NT2/D1 (cell line): ENCODE measurements around the gene TMEM61.

Experiments
- SUZ12 ChIP-seq: IDR thresholded peaks from 2 replicates; pipeline ENCODE4 v1.6.1; 2011; ENCODE audit not compliant: insufficient read length, insufficient read depth; ENCODE audit errors: extremely low read depth
- YY1 ChIP-seq: IDR thresholded peaks from 2 replicates; pipeline ENCODE4 v1.6.1; 2011; ENCODE audit not compliant: insufficient read length, insufficient read depth
- ZNF274 ChIP-seq: IDR thresholded peaks from 2 replicates; pipeline ENCODE4 v1.6.1; 2011; ENCODE audit warnings: mild to moderate bottlenecking, low read depth, low read length

DNA sequence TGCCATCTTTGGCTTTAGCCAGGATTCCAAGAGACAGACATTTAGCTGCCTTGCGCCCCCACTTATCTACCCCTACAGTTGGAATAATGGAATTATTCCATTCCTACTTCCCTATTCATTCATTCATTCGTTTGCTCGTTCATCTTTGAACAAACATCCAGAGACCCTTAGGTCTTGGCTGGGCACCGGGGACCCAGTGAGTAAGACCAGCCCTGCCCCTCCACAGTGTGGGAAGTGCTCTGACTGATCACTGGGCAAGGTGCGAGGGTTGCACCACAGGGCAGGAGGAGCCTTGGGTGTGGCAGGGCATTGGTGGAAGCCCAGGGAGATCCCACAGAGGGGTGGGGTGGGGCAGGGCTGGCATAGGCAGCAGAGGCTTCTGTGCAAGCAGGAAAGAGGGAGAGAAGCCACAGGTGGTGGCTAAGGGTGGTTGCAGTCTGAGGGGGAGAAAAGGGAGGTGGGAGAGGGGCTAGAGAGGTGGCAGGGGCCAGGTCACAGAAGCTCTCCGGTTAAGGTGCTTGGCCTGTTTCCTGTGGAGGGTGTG, 35.0 kb upstream of the TMEM61 start:
- no peak for TF ChIP-seq YY1
- TF ChIP-seq SUZ12 = no peak
- TF ChIP-seq ZNF274 = no peak
